Astrocyte (in vitro differentiated cells and primary cell): ENCODE results near the gene ADGRF3. TPM values are rescaled to one million over a fixed set of nuclear protein-coding genes. Genes with fewer than 3 reads are reported as not detected.
"Not testable (repeated sequence)": the region's sequence is repeated elsewhere in the genome, so short reads cannot be mapped to it uniquely, and the experiment has no call there.

Experiments used
- DNase-seq: peaks from one replicate; pipeline ENCODE4 v3.0.0-alpha.2; 2010; ENCODE audit warnings: low read depth
- FAIRE-seq: peaks from 2 replicates; lab custom pipeline; 2011; peaks lifted over from hg19 to GRCh38; lab: Jason Lieb, UNC
- H2AFZ ChIP-seq: 2 replicates; pipeline ENCODE4 v1.6.0; 2012; ENCODE audit warnings: low read depth, low read length, inconsistent platforms
- H3K27ac ChIP-seq: 2 replicates; pipeline ENCODE4 v1.5.1; 2011; ENCODE audit warnings: low read depth, low read length, inconsistent platforms
- H3K27me3 ChIP-seq: 2 replicates; pipeline ENCODE4 v1.6.0; 2011; ENCODE audit warnings: low read length, inconsistent platforms; ENCODE audit not compliant: insufficient read depth
- H3K36me3 ChIP-seq: 2 replicates; pipeline ENCODE4 v1.5.1; 2011; ENCODE audit warnings: low read length, inconsistent platforms; ENCODE audit not compliant: insufficient read depth
- H3K4me1 ChIP-seq: 2 replicates; pipeline ENCODE4 v1.5.1; 2011; ENCODE audit warnings: low read length, inconsistent platforms; ENCODE audit not compliant: insufficient read depth
- H3K4me2 ChIP-seq: 2 replicates; pipeline ENCODE4 v1.6.0; 2012; ENCODE audit warnings: low read length, inconsistent platforms
- H3K4me3 ChIP-seq: 2 replicates; pipeline ENCODE4 v1.5.1; 2011; ENCODE audit warnings: low read depth, mild to moderate bottlenecking, low read length, inconsistent platforms; ENCODE audit not compliant: insufficient read depth
- H3K79me2 ChIP-seq: 2 replicates; pipeline ENCODE4 v1.6.0; 2012; ENCODE audit warnings: mild to moderate bottlenecking, low read length, inconsistent platforms; ENCODE audit not compliant: insufficient read depth
- H3K9ac ChIP-seq: 2 replicates; pipeline ENCODE4 v1.6.0; 2012; ENCODE audit warnings: mild to moderate bottlenecking, low read length, inconsistent platforms
- H3K9me3 ChIP-seq: 2 replicates; pipeline ENCODE4 v1.5.1; 2012; ENCODE audit warnings: low read depth, mild to moderate bottlenecking, low read length, inconsistent platforms; ENCODE audit not compliant: insufficient read depth
- H4K20me1 ChIP-seq: 2 replicates; pipeline ENCODE4 v1.6.0; 2012; ENCODE audit warnings: low read length, inconsistent platforms; ENCODE audit not compliant: insufficient read depth
- H3K27ac Mint-ChIP-seq: one replicate; pipeline ENCODE4 v1.8.0; 2021; ENCODE audit warnings: mild to moderate bottlenecking, mixed read lengths; ENCODE audit not compliant: unreplicated experiment
- H3K27me3 Mint-ChIP-seq: one replicate; pipeline ENCODE4 v1.8.0; 2021; ENCODE audit warnings: low read depth, mixed read lengths; ENCODE audit not compliant: unreplicated experiment
- H3K36me3 Mint-ChIP-seq: one replicate; pipeline ENCODE4 v1.8.0; 2021; ENCODE audit warnings: low read depth, mixed read lengths; ENCODE audit not compliant: unreplicated experiment
- H3K4me1 Mint-ChIP-seq: one replicate; pipeline ENCODE4 v1.8.0; 2021; ENCODE audit warnings: low read depth, mixed read lengths; ENCODE audit not compliant: unreplicated experiment
- H3K4me3 Mint-ChIP-seq: one replicate; pipeline ENCODE4 v1.8.0; 2021; ENCODE audit warnings: mild to moderate bottlenecking, moderate library complexity, mixed read lengths; ENCODE audit not compliant: unreplicated experiment
- H3K9me3 Mint-ChIP-seq: one replicate; pipeline ENCODE4 v1.8.0; 2021; ENCODE audit warnings: mild to moderate bottlenecking, mixed read lengths; ENCODE audit not compliant: unreplicated experiment
- CTCF ChIP-seq: IDR thresholded peaks from 2 replicates; pipeline ENCODE4 v1.5.1; 2011; ENCODE audit warnings: low read depth, mild to moderate bottlenecking, inconsistent platforms, low read length, moderate library complexity; ENCODE audit not compliant: insufficient read depth
- EZH2 ChIP-seq: IDR thresholded peaks from 2 replicates; pipeline ENCODE4 v1.6.1; 2012; ENCODE audit warnings: mild to moderate bottlenecking, low read length, inconsistent platforms; ENCODE audit not compliant: insufficient read depth
- total RNA-seq: library from RNA; stranded (reverse); gene quantifications from 2 replicates; pipeline ENCODE4 v1.2.1, GENCODE V29; 2021

The ADGRF3 gene
- total RNA-seq, 1 donor from 2014 or later = 0.16 TPM

- Histone ChIP-seq H3K27ac (no peak overlapping the region), H3K9me3 (no peaks in the 10 kb centered on the region), H3K4me2 (no peak overlapping the region), H3K36me3 (no peaks in the 10 kb centered on the region), H3K27me3 (no peaks in the 10 kb centered on the region), H3K79me2 (no peaks in the 10 kb centered on the region), H3K9ac (no peak overlapping the region), H4K20me1 (no peaks in the 10 kb centered on the region), H2AFZ (no peak overlapping the region), H3K4me3 (no peak overlapping the region), H3K4me1 (no peaks in the 10 kb centered on the region)
- Mint-ChIP-seq H3K36me3 (no peaks in the 10 kb centered on the region), H3K27me3 (peaks cover 8% of the 10 kb centered on the region), H3K4me1 (peaks cover 5% of the 10 kb centered on the region), H3K4me3 (no peak overlapping the region), H3K9me3 (no peaks in the 10 kb centered on the region), H3K27ac (peak overlapping the region; percentile 7)
- FAIRE-seq (no peak), DNase-seq (no peak)
- TF ChIP-seq EZH2 (no peak), CTCF (no peak)
These were observed 21.7 kb downstream of the ADGRF3 start for GRCh38 chr2:26324903-26325302.

DNA sequence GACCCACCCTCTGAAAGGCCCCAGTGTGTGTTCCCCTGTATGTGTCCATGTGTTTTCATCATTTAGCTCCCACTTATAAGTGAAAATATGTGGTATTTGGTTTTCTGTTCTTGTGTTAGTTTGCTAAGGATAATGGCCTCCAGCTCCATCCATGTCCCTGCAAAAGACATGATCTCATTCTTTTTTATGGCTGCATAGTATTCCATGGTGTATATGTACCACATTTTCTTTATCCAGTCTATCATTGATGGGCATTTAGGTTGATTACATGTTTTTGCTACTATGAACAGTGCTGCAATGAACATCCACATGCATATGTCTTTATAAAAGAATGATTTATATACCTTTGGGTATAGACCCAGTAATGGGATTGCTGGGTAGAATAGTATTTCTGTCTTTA is 22.1 kb downstream of the ADGRF3 start:
- not testable (repeated sequence) for FAIRE-seq

DNA sequence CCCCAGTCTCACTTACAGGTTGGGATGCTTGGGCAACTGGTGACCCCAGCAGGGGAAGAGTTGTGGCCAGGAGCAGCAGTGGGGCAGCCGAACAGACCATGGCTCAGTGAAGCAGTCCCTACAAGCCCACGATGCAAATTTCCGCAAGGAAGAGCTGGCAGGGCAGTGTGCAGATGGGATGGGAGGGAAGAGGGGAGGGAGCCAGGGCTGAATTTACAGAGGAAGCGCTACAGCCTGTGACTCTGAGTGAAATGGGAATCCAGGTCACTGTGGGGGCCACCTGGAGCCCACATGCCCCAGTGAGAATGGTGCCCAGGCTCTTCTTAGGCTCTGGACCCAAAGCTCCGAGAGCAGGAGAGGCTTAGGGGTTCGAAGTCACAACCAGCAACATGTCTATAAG is 27.6 kb downstream of the ADGRF3 start:
- Mint-ChIP-seq H3K27me3 (peaks cover 40% of the 10 kb centered on the region), H3K4me3 (no peak overlapping the region), H3K36me3 (no peaks in the 10 kb centered on the region), H3K4me1 (no peaks in the 10 kb centered on the region), H3K27ac (no peak overlapping the region), H3K9me3 (no peaks in the 10 kb centered on the region)
- TF ChIP-seq EZH2 (no peak), CTCF (no peak)
- DNase-seq (no peak), FAIRE-seq (no peak)
- Histone ChIP-seq H3K9me3 (no peaks in the 10 kb centered on the region), H3K4me3 (no peak overlapping the region), H3K36me3 (no peaks in the 10 kb centered on the region), H3K4me1 (no peaks in the 10 kb centered on the region), H3K27ac (no peak overlapping the region), H3K4me2 (no peak overlapping the region), H3K9ac (no peak overlapping the region), H4K20me1 (no peaks in the 10 kb centered on the region), H3K27me3 (peaks cover 7% of the 10 kb centered on the region), H2AFZ (no peak overlapping the region), H3K79me2 (no peaks in the 10 kb centered on the region)

More for the DNA sequence above, 22.1 kb downstream of the ADGRF3 start:
- not testable (repeated sequence) for H3K27me3 ChIP-seq, H3K9me3 ChIP-seq, H3K4me3 Mint-ChIP-seq, H3K79me2 ChIP-seq, H3K36me3 ChIP-seq, DNase-seq, H3K4me2 ChIP-seq, H3K4me1 ChIP-seq, H3K4me3 ChIP-seq, H2AFZ ChIP-seq, H3K9ac ChIP-seq, H4K20me1 ChIP-seq, H3K27ac ChIP-seq, H3K27me3 Mint-ChIP-seq, H3K36me3 Mint-ChIP-seq, H3K9me3 Mint-ChIP-seq, H3K4me1 Mint-ChIP-seq, H3K27ac Mint-ChIP-seq
